GM12891 (cell line): ENCODE measurements around the gene ZNF383.
"Not testable (repeated sequence)": the region's sequence is repeated elsewhere in the genome, so short reads cannot be mapped to it uniquely, and the experiment has no call there.

Source experiments
- POLR2A ChIP-seq: IDR thresholded peaks from 2 replicates; pipeline ENCODE4 v1.6.1; 2011; ENCODE audit warnings: low read depth, low read length, control low read depth
- POLR2AphosphoS5 ChIP-seq: IDR thresholded peaks from 2 replicates; pipeline ENCODE4 v1.6.1; 2011; ENCODE audit warnings: low read depth, low read length, control low read depth
- SPI1 ChIP-seq: IDR thresholded peaks from 2 replicates; pipeline ENCODE4 v1.6.1; 2011; ENCODE audit warnings: low read depth, low read length, control low read depth

GRCh38 chr19:37197115-37197514 is 20.9 kb upstream of the ZNF383 start:
- TF ChIP-seq POLR2A, POLR2AphosphoS5, SPI1: not testable (repeated sequence)
